Inferior parietal cortex (tissue), 1 donor: Measurements from ENCODE around the gene C19orf25.

ENCODE experiments used
- DNase-seq: peaks from one replicate; pipeline ENCODE4 v3.0.0-alpha.2; 2016; ENCODE audit errors: extremely low spot score

Gene C19orf25

GRCh38 chr19:1433119-1434039, 45.6 kb downstream of the C19orf25 start:
- no peak for DNase-seq

GRCh38 chr19:1432507-1432887, 46.5 kb downstream of the C19orf25 start:
- DNase-seq, result no peak

GRCh38 chr19:1431759-1432506, 47.1 kb downstream of the C19orf25 start:
- no peak for DNase-seq

- DNase-seq, result no peak
These were observed 48.8 kb downstream of the C19orf25 start for GRCh38 chr19:1430246-1430645.

- no peak for DNase-seq
These were observed 49.3 kb downstream of the C19orf25 start for GRCh38 chr19:1429750-1430149.

GRCh38 chr19:1428738-1429391, 50.1 kb downstream of the C19orf25 start:
- no peak for DNase-seq

- DNase-seq, result no peak
These were observed 51.6 kb downstream of the C19orf25 start for GRCh38 chr19:1427221-1427920.

GRCh38 chr19:1426736-1427135, 52.3 kb downstream of the C19orf25 start:
- DNase-seq, result no peak

- no peak for DNase-seq
These were observed 53.1 kb downstream of the C19orf25 start for GRCh38 chr19:1425902-1426301.

GRCh38 chr19:1425102-1425837, 53.7 kb downstream of the C19orf25 start:
- DNase-seq, result no peak

- DNase-seq, result no peak
These were observed 54.6 kb downstream of the C19orf25 start for GRCh38 chr19:1424192-1424955.

- no peak for DNase-seq
These were observed 55.4 kb downstream of the C19orf25 start for GRCh38 chr19:1423436-1424191.
